ENCODE results near the gene CACNA1E.

DNA sequence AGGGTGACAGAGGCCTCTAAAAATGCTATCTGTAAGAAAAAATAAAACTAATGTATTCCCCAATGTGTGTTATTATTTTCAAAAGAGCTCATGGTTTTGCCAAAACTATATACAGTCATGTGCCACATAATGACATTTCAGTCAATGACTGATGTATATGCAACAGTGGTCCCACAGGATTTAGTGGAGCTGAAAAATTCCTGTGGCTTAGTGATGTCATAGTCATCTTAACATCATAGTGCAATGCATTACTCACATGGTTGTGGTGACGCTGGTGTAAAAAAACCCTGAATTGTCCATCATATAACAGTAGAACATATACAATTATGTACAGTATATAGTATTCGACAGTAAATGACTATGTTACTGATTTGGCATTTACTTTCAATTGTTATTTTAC, 172.4 kb downstream of the CACNA1E start:
- TF ChIP-seq SIN3A (IDR thresholded peaks at IDR 0.05; ENCODE audit: borderline replicate concordance, insufficient read depth, low read length) (no peak), POLR2AphosphoS5 (IDR thresholded peaks at IDR 0.05; ENCODE audit: low read depth, low read length) (no peak), TAF1 (IDR thresholded peaks at IDR 0.05; ENCODE audit: borderline replicate concordance, insufficient read depth, low read length) (no peak)

Measured in PFSK-1 (cell line).